Lung (tissue), 12 donors: ENCODE data around the gene ZG16. TPM values are rescaled to one million over a fixed set of nuclear protein-coding genes. Genes with fewer than 3 reads are reported as not detected.

ENCODE experiments used
- ATAC-seq: fragments of 200-7000 bp; cut with Tn5 transposase; one replicate; pipeline ENCODE4 v1.9.1; 2020; ENCODE audit warnings: moderate number of reproducible peaks; ENCODE audit not compliant: insufficient read depth, low FRiP score
- DNase-seq, 3 donors: peaks; one replicate each; pipeline ENCODE4 v3.0.0-alpha.2; 2013 to 2017
- H3K27ac ChIP-seq, 2 donors: one replicate each; pipeline ENCODE4 v1.5.1; 2013; ENCODE audit warnings: mild to moderate bottlenecking in 2 of 2, moderate library complexity in 2 of 2, control low read depth in 1 of 2, inconsistent platforms in 1 of 2, low read depth in 1 of 2, low read length in 1 of 2
- H3K27me3 ChIP-seq, 3 donors: one replicate each; pipeline ENCODE4 v1.5.1; 2013; ENCODE audit warnings: low read length in 2 of 3; ENCODE audit not compliant: control insufficient read depth in 3 of 3, insufficient read depth in 3 of 3
- H3K36me3 ChIP-seq, 4 donors: one replicate each; pipeline ENCODE4 v1.5.1; 2013; ENCODE audit warnings: low read length in 4 of 4, mild to moderate bottlenecking in 1 of 4, moderate library complexity in 1 of 4; ENCODE audit not compliant: control insufficient read depth in 4 of 4, insufficient read depth in 4 of 4
- H3K4me1 ChIP-seq, 5 donors: one replicate each; pipeline ENCODE4 v1.5.1; 2013; ENCODE audit warnings: low read length in 5 of 5, mild to moderate bottlenecking in 2 of 5, moderate library complexity in 1 of 5; ENCODE audit not compliant: control insufficient read depth in 5 of 5, insufficient read depth in 5 of 5
- H3K4me3 ChIP-seq: one replicate; pipeline ENCODE4 v1.5.1; 2013; ENCODE audit warnings: mild to moderate bottlenecking, control low read depth, moderate library complexity
- H3K9ac ChIP-seq, 2 donors: one replicate each; pipeline ENCODE4 v1.5.1; 2013; ENCODE audit warnings: low read length in 2 of 2, control low read depth in 1 of 2; ENCODE audit not compliant: insufficient read depth in 1 of 2
- H3K9me3 ChIP-seq, 4 donors: one replicate each; pipeline ENCODE4 v1.5.1; 2013; ENCODE audit warnings: low read length in 3 of 4, mild to moderate bottlenecking in 1 of 4, moderate library complexity in 1 of 4; ENCODE audit not compliant: control insufficient read depth in 4 of 4, insufficient read depth in 3 of 4
- WGBS, 2 donors: extraction: QIAGEN DNeasy Blood & Tissue Kit; methylation state at CpG; one replicate each; pipeline ENCODE4 v1.1.7; 2013; 5-methylcytosine and 5-hydroxymethylcytosine counted together
- polyA plus RNA-seq, 2 donors: library from polyadenylated mRNA; stranded (reverse); fragments of 200-250 nt; gene quantifications; one replicate each; pipeline ENCODE4 v1.2.1, GENCODE V29; 2013
- total RNA-seq, 2 donors: library from RNA; depleted of rRNA in 1 of 2; stranded (reverse); fragments of >200 nt in 1 of 2; gene quantifications; one replicate each; pipeline ENCODE4 v1.2.1, GENCODE V29; 2014 to 2021
- TF ChIP-seq, protein P1 (sequence below): IDR thresholded peaks from 2 replicates; pipeline ENCODE4 v1.5.1; 2012; ENCODE audit warnings: mild to moderate bottlenecking; ENCODE audit errors: control extremely low read depth, extremely low read depth
- donor health status: control.
- donor health status: control.
- donor health status: Bipolar disorder and iron deficiency.
- donor health status: healthy.
- donor health status: DM: yes; HTN: yes; CAD: no.

The ZG16 gene
- total and polyA plus RNA-seq, 4 donors: 0.01 to 0.06 (median 0.04) TPM; not detected in 1

GRCh38 chr16:29734786-29735185 lies 43.3 kb upstream of the ZG16 start:
- H3K9me3 ChIP-seq: no peaks in the 10 kb centered on the region
- 0 to 87% methylated on average over 1 of the region's 1 CpG for WGBS, 2 donors
- H3K4me1 ChIP-seq: no peaks in the 10 kb centered on the region
- H3K4me3 ChIP-seq: no peak overlapping the region
- DNase-seq (no peak), ATAC-seq (no peak)
- no peaks in the 10 kb centered on the region for H3K27me3 ChIP-seq
- no peaks in the 10 kb centered on the region for H3K36me3 ChIP-seq
- TF ChIP-seq, protein P1, sequence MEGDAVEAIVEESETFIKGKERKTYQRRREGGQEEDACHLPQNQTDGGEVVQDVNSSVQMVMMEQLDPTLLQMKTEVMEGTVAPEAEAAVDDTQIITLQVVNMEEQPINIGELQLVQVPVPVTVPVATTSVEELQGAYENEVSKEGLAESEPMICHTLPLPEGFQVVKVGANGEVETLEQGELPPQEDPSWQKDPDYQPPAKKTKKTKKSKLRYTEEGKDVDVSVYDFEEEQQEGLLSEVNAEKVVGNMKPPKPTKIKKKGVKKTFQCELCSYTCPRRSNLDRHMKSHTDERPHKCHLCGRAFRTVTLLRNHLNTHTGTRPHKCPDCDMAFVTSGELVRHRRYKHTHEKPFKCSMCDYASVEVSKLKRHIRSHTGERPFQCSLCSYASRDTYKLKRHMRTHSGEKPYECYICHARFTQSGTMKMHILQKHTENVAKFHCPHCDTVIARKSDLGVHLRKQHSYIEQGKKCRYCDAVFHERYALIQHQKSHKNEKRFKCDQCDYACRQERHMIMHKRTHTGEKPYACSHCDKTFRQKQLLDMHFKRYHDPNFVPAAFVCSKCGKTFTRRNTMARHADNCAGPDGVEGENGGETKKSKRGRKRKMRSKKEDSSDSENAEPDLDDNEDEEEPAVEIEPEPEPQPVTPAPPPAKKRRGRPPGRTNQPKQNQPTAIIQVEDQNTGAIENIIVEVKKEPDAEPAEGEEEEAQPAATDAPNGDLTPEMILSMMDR: no peak
- no peak overlapping the region for H3K9ac ChIP-seq
- no peak overlapping the region for H3K27ac ChIP-seq

DNA sequence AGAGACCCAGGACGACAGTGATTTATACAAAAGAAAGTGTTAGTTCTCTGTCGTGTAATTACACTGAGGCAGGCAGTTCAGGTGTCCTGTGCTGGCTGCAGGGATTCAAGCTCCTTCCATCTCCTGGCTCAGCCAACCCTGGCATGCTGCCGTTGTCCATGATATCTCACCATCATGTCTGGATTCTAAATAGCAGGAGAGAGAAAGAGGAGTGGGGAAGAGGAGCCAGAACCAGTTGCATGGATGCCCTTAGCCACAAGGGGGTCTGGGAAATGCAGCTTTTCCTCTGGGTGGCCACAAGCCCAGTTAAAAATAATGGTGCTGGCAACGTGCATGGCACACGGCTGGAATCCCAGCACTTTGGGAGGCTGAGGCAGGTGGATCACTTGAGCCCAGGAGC lies 41.9 kb upstream of the ZG16 start:
- TF ChIP-seq, protein P1: no peak
- Histone ChIP-seq H3K27ac (no peak overlapping the region), H3K9me3 (no peaks in the 10 kb centered on the region), H3K4me3 (no peak overlapping the region), H3K9ac (no peak overlapping the region), H3K4me1 (no peaks in the 10 kb centered on the region), H3K27me3 (no peaks in the 10 kb centered on the region), H3K36me3 (no peaks in the 10 kb centered on the region)
- 52 to 73% methylated on average over 5 of the region's 5 CpGs for WGBS, 2 donors
- ATAC-seq: no peak
- no peak for DNase-seq

GRCh38 chr16:29736764-29737163 lies 41.3 kb upstream of the ZG16 start:
- Histone ChIP-seq H3K9me3 (no peaks in the 10 kb centered on the region), H3K36me3 (no peaks in the 10 kb centered on the region), H3K4me1 (no peaks in the 10 kb centered on the region), H3K4me3 (no peak overlapping the region), H3K27ac (no peak overlapping the region), H3K9ac (no peak overlapping the region), H3K27me3 (no peaks in the 10 kb centered on the region)
- no peak for DNase-seq
- 65 to 75% methylated on average over 6 of the region's 6 CpGs for WGBS, 2 donors
- TF ChIP-seq, protein P1: no peak
- ATAC-seq: no peak

DNA sequence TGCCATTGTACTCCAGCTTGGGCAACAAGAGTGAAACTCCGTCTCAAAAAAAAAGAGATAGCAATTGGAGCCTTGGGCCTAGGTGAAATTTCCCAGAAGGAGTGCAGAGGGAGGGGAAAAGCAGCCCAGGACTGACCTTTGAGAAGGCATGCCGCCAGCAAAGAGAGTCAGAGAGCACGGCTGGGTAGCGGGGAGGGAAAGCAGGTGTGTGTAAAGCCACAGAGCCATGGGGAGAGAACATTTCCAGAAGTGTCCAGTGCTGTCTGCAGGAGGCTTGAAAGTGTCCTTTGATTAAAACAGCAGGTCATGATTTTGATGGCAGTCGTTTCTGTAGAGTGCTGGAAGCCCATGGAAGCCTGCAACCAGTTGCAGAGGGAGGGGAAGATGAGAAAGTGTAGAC lies 40.3 kb upstream of the ZG16 start:
- no peaks in the 10 kb centered on the region for H3K4me1 ChIP-seq
- no peak for DNase-seq
- H3K36me3 ChIP-seq: no peaks in the 10 kb centered on the region
- no peak overlapping the region for H3K27ac ChIP-seq
- TF ChIP-seq, protein P1: no peak
- H3K9ac ChIP-seq: no peak overlapping the region
- no peaks in the 10 kb centered on the region for H3K9me3 ChIP-seq
- no peak for ATAC-seq
- WGBS, 2 donors: 71 to 79% methylated on average over 5 of the region's 5 CpGs
- no peak overlapping the region for H3K4me3 ChIP-seq
- H3K27me3 ChIP-seq: no peaks in the 10 kb centered on the region
